ENCODE measurements around the gene RFESD. TPM values are rescaled to one million over a fixed set of nuclear protein-coding genes. Genes with fewer than 3 reads are reported as not detected.

The RFESD gene
- total RNA-seq, 1 experiment from 2014 or later, result 5.0 TPM

DNA sequence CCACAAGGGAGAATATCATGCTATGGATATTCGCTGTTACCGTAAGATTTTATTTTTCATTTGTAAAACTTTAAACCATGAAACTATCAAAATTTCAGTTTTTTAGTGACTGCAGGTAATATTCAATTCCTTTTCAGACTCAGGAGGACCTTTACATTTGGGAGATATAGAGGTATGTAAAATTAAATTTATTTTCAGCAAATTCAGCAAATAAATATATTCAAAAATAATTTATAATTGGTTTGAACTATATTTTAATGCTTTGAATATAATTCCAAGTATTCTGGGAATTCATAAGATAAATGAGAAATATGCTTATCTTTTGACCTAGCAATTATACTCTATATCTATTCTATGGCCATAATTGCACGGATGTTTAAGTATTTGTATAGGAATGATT lies 7.6 kb downstream of the RFESD start:
- intact Hi-C loops (cut with micrococcal nuclease; ENCODE audit: unreplicated experiment), result no loop called here
- ChIA-PET CTCF (no interaction called here), POLR2A (ENCODE audit: unreplicated experiment) (no interaction called here)
- TF ChIP-seq, protein P1, sequence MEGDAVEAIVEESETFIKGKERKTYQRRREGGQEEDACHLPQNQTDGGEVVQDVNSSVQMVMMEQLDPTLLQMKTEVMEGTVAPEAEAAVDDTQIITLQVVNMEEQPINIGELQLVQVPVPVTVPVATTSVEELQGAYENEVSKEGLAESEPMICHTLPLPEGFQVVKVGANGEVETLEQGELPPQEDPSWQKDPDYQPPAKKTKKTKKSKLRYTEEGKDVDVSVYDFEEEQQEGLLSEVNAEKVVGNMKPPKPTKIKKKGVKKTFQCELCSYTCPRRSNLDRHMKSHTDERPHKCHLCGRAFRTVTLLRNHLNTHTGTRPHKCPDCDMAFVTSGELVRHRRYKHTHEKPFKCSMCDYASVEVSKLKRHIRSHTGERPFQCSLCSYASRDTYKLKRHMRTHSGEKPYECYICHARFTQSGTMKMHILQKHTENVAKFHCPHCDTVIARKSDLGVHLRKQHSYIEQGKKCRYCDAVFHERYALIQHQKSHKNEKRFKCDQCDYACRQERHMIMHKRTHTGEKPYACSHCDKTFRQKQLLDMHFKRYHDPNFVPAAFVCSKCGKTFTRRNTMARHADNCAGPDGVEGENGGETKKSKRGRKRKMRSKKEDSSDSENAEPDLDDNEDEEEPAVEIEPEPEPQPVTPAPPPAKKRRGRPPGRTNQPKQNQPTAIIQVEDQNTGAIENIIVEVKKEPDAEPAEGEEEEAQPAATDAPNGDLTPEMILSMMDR (conservative IDR thresholded peaks at IDR 0.05), result no peak
- no peak for TF ChIP-seq EZH2 (IDR thresholded peaks at IDR 0.05; ENCODE audit: low read depth)
- no peak overlapping the region for H3K4me3 ChIP-seq
- DNase-seq, result no peak
- H3K79me2 ChIP-seq (ENCODE audit: low read depth), result no peaks in the 10 kb centered on the region
- H3K9me3 ChIP-seq (ENCODE audit: insufficient read depth, low read depth), result no peaks in the 10 kb centered on the region
- no TSS peak for BruUV-seq (replicated peaks)
- no peak overlapping the region for H2AFZ ChIP-seq
- no peaks in the 10 kb centered on the region for H3K27me3 ChIP-seq (ENCODE audit: insufficient read depth, low read depth)
- H3F3A ChIP-seq (ENCODE audit: insufficient read depth, low read depth), result no peaks in the 10 kb centered on the region
- 0 out of 2 replicates have a peak, but pooled peaks cover 5% of the 10 kb centered on the region for H3K9me2 ChIP-seq (ENCODE audit: insufficient read depth)
- no peaks in the 10 kb centered on the region for H3K36me3 ChIP-seq (ENCODE audit: low read depth)
- H3K27ac ChIP-seq, result no peak overlapping the region
- no peak overlapping the region for H3K4me2 ChIP-seq
- H4K20me1 ChIP-seq (ENCODE audit: insufficient read depth), result no peaks in the 10 kb centered on the region
- H3K4me1 ChIP-seq (replicated peaks; ENCODE audit: insufficient read depth), result no peaks in the 10 kb centered on the region

DNA sequence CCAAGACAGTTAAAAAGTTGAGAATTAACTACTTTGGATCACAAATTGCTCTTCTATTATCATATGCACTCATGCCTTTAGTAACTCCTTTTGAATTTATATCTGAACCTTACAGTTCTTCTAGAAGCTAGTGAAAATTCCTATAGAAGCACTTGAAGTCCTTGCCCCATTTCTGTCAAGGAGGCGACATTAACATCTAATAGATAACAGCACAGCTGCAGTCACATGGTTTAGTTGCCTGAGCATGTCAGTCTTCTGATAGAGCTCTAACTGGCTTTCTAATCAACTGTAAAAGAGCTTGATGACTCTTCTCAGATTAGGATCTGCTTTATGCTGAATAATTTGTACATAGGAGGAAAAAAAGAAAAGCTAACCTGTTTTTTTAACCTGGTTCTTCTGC lies 9.0 kb downstream of the RFESD start:
- Histone ChIP-seq H3K27me3 (ENCODE audit: insufficient read depth, low read depth) (no peaks in the 10 kb centered on the region), H3K9me3 (ENCODE audit: insufficient read depth, low read depth) (no peaks in the 10 kb centered on the region), H3K36me3 (ENCODE audit: low read depth) (no peaks in the 10 kb centered on the region), H2AFZ (no peak overlapping the region), H3K4me1 (replicated peaks; ENCODE audit: insufficient read depth) (no peaks in the 10 kb centered on the region), H3K27ac (no peak overlapping the region), H3K4me2 (no peak overlapping the region), H3F3A (ENCODE audit: insufficient read depth, low read depth) (no peaks in the 10 kb centered on the region), H4K20me1 (ENCODE audit: insufficient read depth) (no peaks in the 10 kb centered on the region), H3K79me2 (ENCODE audit: low read depth) (no peaks in the 10 kb centered on the region), H3K4me3 (no peak overlapping the region), H3K9me2 (ENCODE audit: insufficient read depth) (0 out of 2 replicates have a peak, but pooled peaks cover 5% of the 10 kb centered on the region)
- POLR2A ChIA-PET (ENCODE audit: unreplicated experiment), result no interaction called here
- DNase-seq, result no peak
- BruUV-seq (replicated peaks), result no TSS peak
- intact Hi-C loops (cut with micrococcal nuclease; ENCODE audit: unreplicated experiment), result no loop called here
- TF ChIP-seq EZH2 (IDR thresholded peaks at IDR 0.05; ENCODE audit: low read depth), result no peak
- TF ChIP-seq, protein P1 (conservative IDR thresholded peaks at IDR 0.05), result no peak
- CTCF ChIA-PET, result no interaction called here

DNA sequence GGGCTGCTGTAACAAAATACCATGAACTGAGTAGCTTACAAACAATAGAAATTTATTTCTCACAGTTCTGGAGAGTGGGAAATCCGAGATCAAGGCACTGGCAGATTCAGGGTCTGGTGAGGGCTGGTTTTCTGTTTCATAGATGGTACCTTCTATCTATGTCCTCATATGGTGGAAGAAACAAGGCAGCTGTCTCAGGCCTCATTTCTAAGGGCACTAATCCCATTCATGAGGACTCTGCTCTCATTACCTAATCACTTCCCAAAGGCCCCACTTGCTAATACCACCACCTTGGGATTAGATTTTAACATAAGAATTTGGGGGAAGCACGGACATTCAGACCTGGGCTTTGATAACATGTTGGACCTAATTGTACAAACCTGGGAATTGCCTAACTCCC lies 13.5 kb downstream of the RFESD start:
- Histone ChIP-seq H2AFZ (no peak overlapping the region), H3K9me3 (ENCODE audit: insufficient read depth, low read depth) (no peaks in the 10 kb centered on the region), H3K9me2 (ENCODE audit: insufficient read depth) (no peaks in the 10 kb centered on the region), H3K27ac (no peak overlapping the region), H3K4me1 (replicated peaks; ENCODE audit: insufficient read depth) (0 out of 2 replicates have a peak, but pooled peaks cover 10% of the 10 kb centered on the region), H3K4me2 (no peak overlapping the region), H3K79me2 (ENCODE audit: low read depth) (no peaks in the 10 kb centered on the region), H4K20me1 (ENCODE audit: insufficient read depth) (no peaks in the 10 kb centered on the region), H3F3A (ENCODE audit: insufficient read depth, low read depth) (no peaks in the 10 kb centered on the region), H3K27me3 (ENCODE audit: insufficient read depth, low read depth) (no peaks in the 10 kb centered on the region), H3K4me3 (no peak overlapping the region), H3K36me3 (ENCODE audit: low read depth) (no peaks in the 10 kb centered on the region)
- ChIA-PET POLR2A (ENCODE audit: unreplicated experiment) (no interaction called here), CTCF (no interaction called here)
- BruUV-seq (replicated peaks), result no TSS peak
- DNase-seq, result no peak
- intact Hi-C loops (cut with micrococcal nuclease; ENCODE audit: unreplicated experiment), result loop anchor here (5.0 kb wide), 1 partner anchor 52 kb away; no protein-coding TSS in a partner anchor
- TF ChIP-seq, protein P1 (conservative IDR thresholded peaks at IDR 0.05), result no peak
- TF ChIP-seq EZH2 (IDR thresholded peaks at IDR 0.05; ENCODE audit: low read depth), result no peak
